ENCODE measurements around the gene ERGIC1. TPM values are rescaled to one million over a fixed set of nuclear protein-coding genes. Genes with fewer than 3 reads are reported as not detected.
"Not testable (repeated sequence)": the region's sequence is repeated elsewhere in the genome, so short reads cannot be mapped to it uniquely, and the experiment has no call there.

The ERGIC1 gene
- total RNA-seq, 2 experiments from 2014 or later: 30.9 to 34.7 TPM

DNA sequence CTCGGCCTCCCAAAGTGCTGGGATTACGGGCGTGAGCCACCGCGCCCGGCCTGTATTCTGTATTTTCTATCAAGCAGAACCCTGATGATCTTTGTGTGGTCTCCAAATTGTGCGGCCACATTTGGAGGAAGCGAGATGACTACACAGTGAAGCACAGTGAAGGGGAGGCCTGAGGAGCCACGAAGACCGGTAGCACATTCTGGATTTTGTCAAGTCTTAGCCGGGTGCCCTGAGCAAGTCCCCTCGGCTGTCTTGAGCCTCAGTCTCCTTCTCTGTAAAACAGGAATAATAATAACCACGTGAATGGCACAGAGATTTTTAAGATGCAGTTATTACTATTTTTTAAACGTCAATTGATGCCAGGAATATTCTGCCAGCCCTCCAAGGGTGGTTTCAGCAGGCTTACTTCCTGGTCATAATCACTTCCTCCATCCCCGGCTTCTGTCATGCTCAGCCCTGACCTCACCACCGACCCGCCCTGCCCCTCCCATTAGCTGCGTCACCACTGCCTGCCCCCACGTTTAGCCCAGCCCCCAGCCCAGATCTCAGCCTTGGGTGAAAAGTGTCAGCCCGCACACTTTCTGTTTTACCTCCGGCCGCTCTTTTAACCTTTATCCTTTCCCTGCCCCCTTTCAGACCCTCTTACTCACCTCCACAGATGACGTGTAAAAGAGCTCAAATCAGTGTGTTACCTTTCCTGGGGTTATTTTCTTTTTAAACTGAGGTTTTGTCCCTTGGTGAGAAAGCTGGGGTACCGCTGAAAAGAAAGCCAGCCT, 27.0 kb upstream of the ERGIC1 start:
- CTCF ChIA-PET: interaction anchor here (0.7 to 1.5 kb wide), 7 partner anchors 9 to 147 kb away, joined by 3 to 7 read pairs (median 3); no protein-coding TSS in a partner anchor
- H3K4me1 Mint-ChIP-seq: peaks cover 17% of the 10 kb centered on the region
- H3K27me3 Mint-ChIP-seq: no peaks in the 10 kb centered on the region
- peak overlapping the region; percentile 83 for H3K27ac Mint-ChIP-seq
- H3K4me3 Mint-ChIP-seq: peak overlapping the region; percentile 64
- ATAC-seq (peak; percentile 99), DNase-seq (peak; percentile 96)
- H3K36me3 Mint-ChIP-seq: peaks cover 2% of the 10 kb centered on the region
- peaks cover 3% of the 10 kb centered on the region for H3K9me3 Mint-ChIP-seq (ENCODE audit: low read depth)

DNA sequence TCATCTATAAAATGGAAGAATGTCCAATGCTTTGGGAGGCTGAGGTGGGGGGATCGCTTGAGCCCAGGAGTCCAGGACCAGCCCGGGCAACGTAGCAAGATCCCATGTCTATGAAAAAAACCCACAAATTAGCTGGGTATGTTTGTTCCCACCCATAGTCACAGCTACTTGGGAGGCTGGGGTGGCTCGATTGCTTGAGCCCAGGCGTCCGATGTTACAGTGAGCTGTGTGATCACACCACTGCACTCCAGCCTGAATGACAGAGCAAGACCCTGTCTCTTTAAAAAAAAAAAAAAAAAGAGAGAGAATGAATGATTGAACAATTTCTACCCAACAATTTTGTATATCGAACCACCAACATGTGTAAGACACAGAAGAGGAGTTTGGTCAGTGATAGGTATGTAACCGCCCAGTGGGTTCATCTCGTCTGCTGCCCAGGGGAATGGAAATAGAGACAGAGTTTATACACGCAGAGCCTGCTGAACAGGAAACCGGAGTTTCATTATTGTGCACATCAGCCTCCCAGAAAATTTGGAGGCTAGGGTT, 26.2 kb upstream of the ERGIC1 start:
- Mint-ChIP-seq H3K4me1 (peaks cover 17% of the 10 kb centered on the region), H3K27me3 (no peaks in the 10 kb centered on the region), H3K27ac (peak overlapping the region; percentile 83), H3K9me3 (ENCODE audit: low read depth) (peaks cover 3% of the 10 kb centered on the region), H3K4me3 (peak overlapping the region; percentile 64), H3K36me3 (peaks cover 2% of the 10 kb centered on the region)
- CTCF ChIA-PET: interaction anchor here (0.7 to 1.5 kb wide), 7 partner anchors 10 to 146 kb away, joined by 3 to 7 read pairs (median 3); no protein-coding TSS in a partner anchor
- no peak for ATAC-seq
- DNase-seq: no peak

DNA sequence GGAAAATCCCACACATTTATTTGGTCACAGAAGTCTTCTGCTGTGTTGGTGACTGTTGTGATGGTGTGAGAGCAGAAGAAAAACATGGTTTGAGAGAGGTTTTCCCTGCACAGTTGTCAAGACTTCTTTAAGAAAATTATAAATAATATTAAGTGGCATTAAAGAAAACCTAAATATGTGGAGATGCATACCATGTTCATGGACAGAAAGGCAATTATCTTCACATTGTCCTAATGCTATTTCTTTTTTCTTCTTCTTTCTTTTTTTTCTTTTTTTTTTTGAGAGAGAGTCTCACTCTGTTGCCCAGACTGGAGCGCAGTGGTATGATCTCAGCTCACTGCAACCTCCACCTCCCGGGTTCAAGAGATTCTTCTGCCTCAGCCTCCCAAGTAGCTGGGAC, 24.3 kb upstream of the ERGIC1 start:
- Mint-ChIP-seq H3K4me3 (no peak overlapping the region), H3K27ac (no peak overlapping the region), H3K36me3 (peaks cover 2% of the 10 kb centered on the region), H3K4me1 (peaks cover 17% of the 10 kb centered on the region), H3K9me3 (ENCODE audit: low read depth) (peaks cover 3% of the 10 kb centered on the region), H3K27me3 (no peaks in the 10 kb centered on the region)
- ATAC-seq (no peak), DNase-seq (no peak)
- CTCF ChIA-PET: no interaction called here

DNA sequence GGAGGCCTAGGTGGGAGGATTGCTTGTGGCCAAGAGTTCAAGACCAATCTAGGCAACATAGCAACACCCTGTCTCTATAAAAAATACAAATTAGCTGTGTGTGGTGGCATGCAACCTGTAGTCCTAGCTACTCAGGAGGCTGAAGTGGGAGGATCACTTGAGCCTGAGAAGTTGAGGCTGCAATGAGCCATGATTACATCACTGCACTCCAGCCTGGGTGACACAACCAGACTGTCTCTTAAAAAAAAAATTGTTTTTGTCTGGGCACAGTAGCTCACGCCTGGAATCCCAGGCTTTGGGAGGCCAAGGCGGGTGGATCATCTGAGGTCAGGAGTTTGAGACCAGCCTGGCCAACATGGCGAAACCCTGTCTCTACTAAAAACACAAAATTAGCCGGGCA, 23.1 kb upstream of the ERGIC1 start:
- CTCF ChIA-PET: interaction anchor here (0.8 kb wide), 1 partner anchor 96 kb away, joined by 3 read pairs; no protein-coding TSS in a partner anchor
- H3K27me3 Mint-ChIP-seq; H3K4me3 Mint-ChIP-seq; H3K27ac Mint-ChIP-seq; H3K9me3 Mint-ChIP-seq (ENCODE audit: low read depth); H3K36me3 Mint-ChIP-seq; DNase-seq; ATAC-seq: not testable (repeated sequence)
- peaks cover 17% of the 10 kb centered on the region for H3K4me1 Mint-ChIP-seq

DNA sequence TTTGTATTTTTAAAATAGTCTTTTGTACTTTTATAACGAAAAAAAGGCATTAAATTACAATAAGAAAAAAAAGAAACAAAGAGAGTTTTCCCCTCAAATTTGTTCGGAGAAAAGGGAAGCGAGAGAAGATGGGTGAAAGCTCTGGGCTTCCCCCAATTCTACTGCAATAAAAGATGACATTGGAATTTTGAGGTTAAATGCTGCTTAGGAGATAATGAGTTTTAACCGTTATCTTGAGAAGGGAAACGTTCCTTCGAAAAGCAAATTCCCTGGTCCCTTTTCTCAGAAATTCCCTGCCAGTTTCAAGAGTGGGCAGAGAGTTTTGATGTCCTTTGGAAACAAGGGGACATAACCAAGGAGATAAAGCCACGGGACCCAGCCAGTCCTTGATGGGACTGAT, 18.4 kb upstream of the ERGIC1 start:
- Mint-ChIP-seq H3K4me3 (no peak overlapping the region), H3K36me3 (no peaks in the 10 kb centered on the region), H3K27ac (no peak overlapping the region), H3K27me3 (peaks cover 8% of the 10 kb centered on the region), H3K9me3 (ENCODE audit: low read depth) (no peaks in the 10 kb centered on the region), H3K4me1 (no peaks in the 10 kb centered on the region)
- no peak for DNase-seq
- CTCF ChIA-PET: no interaction called here
- no peak for ATAC-seq

DNA sequence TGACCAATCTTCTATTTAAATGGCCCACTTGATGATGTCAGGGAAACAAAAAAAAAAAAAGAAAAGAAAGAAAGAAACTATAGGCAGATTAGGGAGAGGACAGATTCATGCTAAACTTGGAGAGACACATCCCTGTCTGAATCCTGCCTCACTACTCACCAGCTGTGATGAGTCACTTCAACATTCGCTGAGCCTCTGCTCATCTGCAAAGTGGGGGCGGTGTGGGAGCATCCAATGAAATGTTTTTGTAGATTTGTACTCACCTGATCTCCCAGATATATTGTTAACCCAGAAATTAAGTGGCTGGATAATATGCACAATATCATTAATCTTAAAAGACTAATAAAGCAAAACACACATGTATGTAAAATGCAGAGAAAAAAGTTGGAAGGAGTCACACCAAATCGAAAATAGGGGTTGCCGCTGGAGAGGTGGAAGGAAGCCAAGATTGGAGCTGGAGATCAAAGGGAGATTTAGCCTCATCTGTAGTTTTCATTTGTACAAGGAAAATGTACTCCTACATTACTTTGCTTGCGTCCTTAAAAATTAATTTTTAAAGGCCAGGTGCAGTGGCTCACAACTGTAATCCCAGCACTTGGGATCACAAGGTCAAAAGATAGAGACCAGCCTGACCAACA, 17.0 kb upstream of the ERGIC1 start:
- Mint-ChIP-seq H3K36me3 (no peaks in the 10 kb centered on the region), H3K27me3 (peaks cover 8% of the 10 kb centered on the region), H3K4me3 (no peak overlapping the region), H3K9me3 (ENCODE audit: low read depth) (no peaks in the 10 kb centered on the region), H3K27ac (no peak overlapping the region), H3K4me1 (no peaks in the 10 kb centered on the region)
- no peak for DNase-seq
- CTCF ChIA-PET: no interaction called here
- no peak for ATAC-seq

DNA sequence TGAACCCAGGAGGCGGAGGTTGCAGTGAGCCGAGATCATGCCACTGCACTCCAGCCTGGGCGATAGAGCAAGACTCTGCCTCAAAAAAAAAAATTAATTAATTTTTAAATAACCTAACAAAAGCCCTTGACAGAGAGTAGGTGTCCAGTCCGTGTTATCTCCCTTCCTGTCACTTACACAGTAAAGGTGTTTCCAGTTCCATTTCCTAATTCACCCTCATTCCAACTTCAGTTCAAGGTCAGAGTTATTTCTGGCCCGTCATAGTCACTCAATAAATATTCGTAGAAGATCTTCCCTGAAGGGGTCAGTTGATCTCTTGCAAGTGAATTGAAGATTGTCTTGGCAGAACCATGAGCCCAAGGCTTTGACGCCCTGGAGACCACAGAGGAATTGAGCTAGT, 16.4 kb upstream of the ERGIC1 start:
- H3K27me3 Mint-ChIP-seq: peaks cover 8% of the 10 kb centered on the region
- no peaks in the 10 kb centered on the region for H3K36me3 Mint-ChIP-seq
- no peak for ATAC-seq
- H3K27ac Mint-ChIP-seq: no peak overlapping the region
- no peak overlapping the region for H3K4me3 Mint-ChIP-seq
- no peak for DNase-seq
- no peaks in the 10 kb centered on the region for H3K4me1 Mint-ChIP-seq
- no peaks in the 10 kb centered on the region for H3K9me3 Mint-ChIP-seq (ENCODE audit: low read depth)
- CTCF ChIA-PET: no interaction called here

DNA sequence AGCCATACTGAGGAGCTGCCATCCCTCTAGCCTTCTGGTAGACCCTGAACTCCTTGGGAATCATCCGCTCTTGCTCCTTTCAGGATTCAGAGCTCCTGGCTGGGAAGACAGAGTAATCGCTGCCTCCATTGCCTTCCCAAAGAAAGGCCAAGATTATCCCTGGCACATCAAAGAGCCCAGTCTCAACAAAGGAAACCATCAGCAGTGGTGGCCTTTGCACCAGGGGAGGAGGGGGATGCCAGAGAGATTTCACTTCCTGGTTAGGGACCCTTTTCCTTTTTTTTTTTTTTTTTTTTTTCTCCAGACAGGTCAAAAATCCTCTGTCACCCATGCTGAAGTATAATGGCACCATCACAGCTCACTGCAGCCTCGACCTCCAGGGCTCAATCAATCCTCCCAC, 16.0 kb upstream of the ERGIC1 start:
- H3K36me3 Mint-ChIP-seq: no peaks in the 10 kb centered on the region
- no peak overlapping the region for H3K4me3 Mint-ChIP-seq
- H3K4me1 Mint-ChIP-seq: no peaks in the 10 kb centered on the region
- CTCF ChIA-PET: no interaction called here
- DNase-seq (no peak), ATAC-seq (no peak)
- H3K27ac Mint-ChIP-seq: no peak overlapping the region
- no peaks in the 10 kb centered on the region for H3K9me3 Mint-ChIP-seq (ENCODE audit: low read depth)
- H3K27me3 Mint-ChIP-seq: peaks cover 8% of the 10 kb centered on the region

DNA sequence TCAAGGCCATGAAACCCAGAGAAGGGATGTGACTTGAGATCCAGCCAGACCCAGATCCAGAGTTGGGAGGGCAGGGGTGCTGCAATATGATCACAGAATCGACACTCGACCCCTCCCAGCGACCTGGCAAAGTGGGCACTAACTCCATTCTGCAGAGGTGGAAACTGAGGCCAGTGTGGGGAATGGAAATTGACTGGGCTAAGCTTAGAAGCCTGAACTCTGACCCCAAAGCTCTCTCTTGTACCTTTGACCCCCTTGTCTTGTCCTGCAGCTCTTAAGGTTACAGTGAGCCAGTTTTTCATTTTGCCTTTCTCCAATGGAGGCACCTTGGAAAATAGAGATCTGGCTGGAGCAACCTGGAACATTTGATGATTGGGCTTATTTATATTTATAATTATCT, 14.5 kb upstream of the ERGIC1 start:
- ATAC-seq (no peak), DNase-seq (no peak)
- Mint-ChIP-seq H3K27ac (no peak overlapping the region), H3K4me3 (no peak overlapping the region), H3K9me3 (ENCODE audit: low read depth) (no peaks in the 10 kb centered on the region), H3K36me3 (no peaks in the 10 kb centered on the region), H3K27me3 (peaks cover 8% of the 10 kb centered on the region), H3K4me1 (no peaks in the 10 kb centered on the region)
- CTCF ChIA-PET: no interaction called here

DNA sequence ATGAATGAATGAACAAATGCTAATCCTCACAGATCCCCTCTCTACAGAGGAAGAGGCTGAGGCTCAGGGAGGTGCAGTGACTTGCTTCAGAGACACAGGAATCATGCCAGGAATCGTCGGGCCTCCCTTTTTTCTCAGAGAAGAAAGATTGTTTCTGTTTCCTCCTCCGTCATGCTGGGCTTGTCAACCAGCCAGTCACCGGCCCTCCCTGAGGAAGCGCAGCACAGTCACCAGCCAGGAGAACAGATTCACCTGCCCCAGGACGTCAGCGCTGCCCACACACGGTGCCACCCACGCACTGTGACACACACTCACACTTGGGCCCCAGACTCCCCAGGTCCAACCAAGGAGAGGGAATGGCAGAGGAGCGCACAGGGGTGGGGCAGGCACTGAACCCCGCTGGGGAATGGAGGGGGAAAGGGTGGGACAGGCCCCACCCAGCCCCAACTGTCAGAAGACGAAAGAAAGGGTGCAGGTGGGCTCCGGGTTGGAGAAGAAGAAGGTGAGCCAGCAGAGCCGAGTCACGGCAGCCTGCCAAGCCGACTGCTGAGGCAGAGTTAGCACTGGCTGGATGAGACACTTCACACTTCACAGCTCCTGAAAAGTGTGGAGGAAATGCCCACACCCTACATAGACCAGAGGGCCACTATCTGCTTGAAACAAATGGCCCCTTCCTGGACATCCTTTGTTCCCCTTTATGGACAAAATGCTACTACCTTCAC, 13.8 kb upstream of the ERGIC1 start:
- Mint-ChIP-seq H3K4me1 (no peaks in the 10 kb centered on the region), H3K36me3 (no peaks in the 10 kb centered on the region), H3K27ac (no peak overlapping the region), H3K9me3 (ENCODE audit: low read depth) (peaks cover 2% of the 10 kb centered on the region), H3K27me3 (peaks cover 8% of the 10 kb centered on the region), H3K4me3 (no peak overlapping the region)
- DNase-seq: no peak
- no peak for ATAC-seq
- CTCF ChIA-PET: no interaction called here

DNA sequence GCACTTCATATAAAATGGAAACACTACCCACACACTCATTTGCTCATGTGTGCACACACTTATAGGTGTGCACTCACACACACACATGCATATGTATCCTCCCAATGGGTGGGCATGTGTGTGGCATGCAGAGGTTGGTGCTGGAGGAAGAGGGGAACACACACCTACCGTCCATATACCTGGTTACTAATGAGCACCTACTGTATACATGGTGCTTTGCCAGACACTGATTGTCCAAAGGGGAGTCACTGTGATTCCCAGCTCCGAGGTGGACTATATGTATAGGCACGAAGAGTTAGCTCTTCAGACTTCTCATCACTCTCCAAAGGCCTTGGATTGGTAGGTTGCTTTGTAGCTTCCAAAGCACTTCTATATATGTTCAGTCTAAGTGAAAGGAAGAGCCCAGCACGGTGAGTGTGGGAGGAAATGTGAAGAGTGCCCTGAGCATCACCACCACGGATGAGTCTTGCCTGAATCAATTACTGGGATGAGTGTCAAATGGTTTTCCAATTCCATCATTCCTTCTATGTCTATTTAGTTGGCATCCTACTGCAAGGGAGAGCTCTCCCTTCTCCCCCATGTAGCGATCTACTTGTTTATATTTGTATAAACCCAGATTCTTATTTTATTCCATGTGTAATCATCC, 12.6 kb upstream of the ERGIC1 start:
- no peak for ATAC-seq
- Mint-ChIP-seq H3K27me3 (peaks cover 3% of the 10 kb centered on the region), H3K27ac (no peak overlapping the region), H3K9me3 (ENCODE audit: low read depth) (peaks cover 7% of the 10 kb centered on the region), H3K4me1 (no peaks in the 10 kb centered on the region), H3K36me3 (peaks cover 2% of the 10 kb centered on the region), H3K4me3 (no peak overlapping the region)
- no peak for DNase-seq
- CTCF ChIA-PET: interaction anchor here (0.9 to 1.3 kb wide), 2 partner anchors 15 to 259 kb away, joined by 3 read pairs; no protein-coding TSS in a partner anchor

DNA sequence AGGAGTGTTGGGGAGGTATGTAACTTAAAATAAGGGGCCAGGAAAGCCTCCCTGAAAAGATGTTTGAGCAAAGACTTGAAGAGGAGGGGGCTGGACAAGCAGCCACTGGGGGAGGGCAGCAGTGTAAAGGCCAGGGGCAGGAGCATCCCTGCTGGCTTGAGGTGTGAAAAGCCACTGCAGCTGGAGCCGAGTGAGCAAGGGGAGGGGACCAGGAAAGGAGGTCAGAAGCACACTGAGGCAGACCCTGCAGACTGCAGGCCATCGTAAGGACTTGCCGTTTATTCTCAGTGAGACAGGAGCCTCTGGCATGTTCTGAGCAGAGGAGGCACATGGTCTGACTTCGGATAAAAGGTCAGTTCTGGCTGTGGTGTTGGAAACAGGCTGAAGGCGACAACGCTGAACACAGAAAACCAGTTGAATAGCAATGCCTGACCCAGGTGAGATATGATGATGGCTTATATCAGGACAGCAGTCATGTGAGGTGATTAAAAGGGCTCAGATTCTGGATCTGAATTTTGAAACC, 10.2 kb upstream of the ERGIC1 start:
- no peak for ATAC-seq
- no peaks in the 10 kb centered on the region for H3K4me1 Mint-ChIP-seq
- no peaks in the 10 kb centered on the region for H3K27me3 Mint-ChIP-seq
- H3K9me3 Mint-ChIP-seq (ENCODE audit: low read depth): peaks cover 7% of the 10 kb centered on the region
- no peak overlapping the region for H3K4me3 Mint-ChIP-seq
- DNase-seq: no peak
- CTCF ChIA-PET: no interaction called here
- peaks cover 2% of the 10 kb centered on the region for H3K36me3 Mint-ChIP-seq
- no peak overlapping the region for H3K27ac Mint-ChIP-seq

DNA sequence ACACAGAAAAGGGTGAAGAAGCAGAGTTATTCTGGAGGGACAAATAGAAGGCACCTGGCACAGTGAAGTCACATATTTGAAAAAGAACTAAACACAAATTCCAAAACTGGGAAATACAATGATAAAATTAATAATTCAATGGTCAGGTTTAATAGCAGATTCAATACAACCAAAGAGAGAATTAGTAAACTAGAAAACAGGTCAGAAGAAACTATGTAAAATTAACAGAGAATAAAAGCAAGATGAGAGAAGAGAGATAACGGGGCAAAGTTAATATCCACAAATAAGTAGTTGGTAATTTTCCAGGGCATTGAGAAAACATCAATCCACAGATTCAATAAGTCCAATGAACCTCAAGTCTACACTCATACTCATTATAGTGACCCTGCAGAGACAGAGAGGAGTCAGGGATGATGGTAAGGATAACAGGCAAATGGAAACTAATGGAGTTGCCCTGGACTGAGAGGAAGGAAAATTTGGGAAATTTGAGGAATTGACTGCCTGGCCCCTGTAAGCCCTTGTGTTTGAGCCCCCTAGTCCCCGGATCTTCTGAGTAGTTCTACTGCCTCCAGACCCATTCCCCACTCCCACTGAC, 8.3 kb upstream of the ERGIC1 start:
- Mint-ChIP-seq H3K4me1 (no peaks in the 10 kb centered on the region), H3K27ac (no peak overlapping the region), H3K27me3 (no peaks in the 10 kb centered on the region), H3K4me3 (no peak overlapping the region), H3K9me3 (ENCODE audit: low read depth) (peaks cover 7% of the 10 kb centered on the region), H3K36me3 (peaks cover 2% of the 10 kb centered on the region)
- ATAC-seq (no peak), DNase-seq (no peak)
- CTCF ChIA-PET: no interaction called here

Measured in activated CD8-positive, alpha-beta memory T cell treated with anti-CD3 and anti-CD28 coated beads, Interleukin-2, amount 10 ng/mL, durations not matched to agents 7 days and 5 days (primary cell).